HG03558 (cell line): ENCODE measurements around the gene P2RX3.
A peak's percentile ranks its signal among the peaks of the same experiment; 100 is the strongest.

ENCODE experiments used
- ATAC-seq: cut with Tn5 transposase; IDR thresholded peaks from one replicate; pipeline ENCODE4 v1.9.1; 2021; ENCODE audit warnings: moderate number of reproducible peaks; ENCODE audit not compliant: unreplicated experiment; ENCODE audit errors: extremely low read depth

P2RX3 gene

DNA sequence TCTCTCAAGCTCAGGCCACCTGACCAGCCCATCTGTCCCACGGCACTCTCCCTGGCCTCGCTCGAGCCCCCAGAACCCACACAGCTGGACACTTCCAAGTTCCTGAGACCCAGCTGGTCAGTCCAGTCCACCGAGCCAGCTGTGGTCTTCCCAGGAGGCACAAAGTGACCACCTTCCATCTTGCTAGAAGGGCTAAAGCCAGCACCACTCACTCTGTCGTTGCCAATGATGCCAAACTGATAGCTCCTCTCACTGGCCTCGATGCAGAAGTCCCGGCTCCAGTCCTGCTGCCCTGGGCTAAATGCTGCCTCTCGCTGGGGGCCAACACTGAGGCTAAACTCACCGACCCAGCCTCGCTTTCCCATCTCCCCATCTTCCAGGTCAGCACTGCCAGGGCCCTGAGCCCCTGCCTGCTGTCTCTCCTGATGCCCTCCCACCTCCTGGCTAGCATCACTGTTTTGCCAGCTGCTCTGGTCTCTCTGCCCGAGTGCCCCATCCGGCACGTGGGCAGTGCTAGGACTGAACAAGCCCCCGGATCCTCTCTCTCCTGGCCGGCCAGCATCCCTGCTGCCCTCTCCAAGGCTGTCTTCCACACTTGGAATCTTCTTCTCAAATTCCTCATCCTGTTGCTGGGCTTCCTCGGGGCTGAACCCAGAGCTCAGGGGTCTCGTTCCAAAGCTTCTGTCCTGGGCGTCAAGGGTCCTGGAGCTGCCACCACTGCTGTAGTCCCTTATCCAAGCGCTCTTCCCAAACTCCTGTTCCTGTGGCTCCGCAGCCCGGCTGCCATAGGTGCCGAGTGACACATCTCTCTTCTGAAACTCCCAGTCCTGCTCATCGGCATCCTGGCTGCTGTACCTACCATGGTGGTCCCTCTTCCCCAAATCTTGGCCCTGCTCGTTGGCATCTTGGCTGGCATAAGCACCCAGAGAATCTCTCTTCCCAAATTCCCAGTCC is 28.8 kb upstream of the P2RX3 start:
- no peak for ATAC-seq

DNA sequence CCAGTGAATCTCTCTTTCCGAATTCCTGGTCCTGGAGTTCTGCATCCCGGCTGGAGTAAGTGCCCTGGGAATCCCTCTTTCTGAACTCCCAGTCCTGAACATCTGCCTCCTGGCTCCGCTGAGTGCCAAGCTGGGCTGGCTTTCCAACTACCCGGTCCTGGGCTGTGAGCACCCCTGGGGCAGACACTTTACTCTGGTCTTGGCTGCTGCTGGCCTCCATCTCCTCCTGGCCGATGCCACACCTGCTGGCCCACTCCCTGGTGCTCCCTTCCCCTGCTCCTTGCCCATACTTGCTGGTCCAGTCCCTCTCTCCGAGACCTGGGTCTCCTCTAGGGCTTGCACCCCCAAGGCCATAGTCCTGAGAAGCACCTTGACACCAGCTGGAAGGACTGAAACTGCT is 28.1 kb upstream of the P2RX3 start:
- ATAC-seq = no peak

DNA sequence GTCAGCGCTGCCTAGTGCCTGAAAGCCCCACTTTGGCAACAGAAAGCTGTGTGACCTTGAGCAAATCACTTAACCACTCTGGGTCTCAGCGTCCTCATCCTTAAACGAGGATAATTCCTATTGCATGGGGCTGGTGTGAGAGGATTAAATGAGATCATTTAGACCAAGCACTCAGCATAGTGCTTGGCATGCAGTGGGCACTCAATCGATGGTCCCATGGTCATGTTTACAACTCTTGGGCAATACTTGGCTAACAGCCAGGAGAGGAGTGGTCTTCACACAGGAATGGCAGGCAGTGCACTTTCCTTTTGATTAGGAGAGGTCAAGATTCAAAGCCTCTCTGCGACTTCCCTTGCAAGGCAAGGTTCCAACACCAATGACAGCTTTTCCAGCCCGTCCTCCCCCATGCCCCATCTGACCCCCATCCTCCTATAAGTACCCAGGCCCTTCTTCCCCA is 27.5 kb upstream of the P2RX3 start:
- ATAC-seq = no peak

DNA sequence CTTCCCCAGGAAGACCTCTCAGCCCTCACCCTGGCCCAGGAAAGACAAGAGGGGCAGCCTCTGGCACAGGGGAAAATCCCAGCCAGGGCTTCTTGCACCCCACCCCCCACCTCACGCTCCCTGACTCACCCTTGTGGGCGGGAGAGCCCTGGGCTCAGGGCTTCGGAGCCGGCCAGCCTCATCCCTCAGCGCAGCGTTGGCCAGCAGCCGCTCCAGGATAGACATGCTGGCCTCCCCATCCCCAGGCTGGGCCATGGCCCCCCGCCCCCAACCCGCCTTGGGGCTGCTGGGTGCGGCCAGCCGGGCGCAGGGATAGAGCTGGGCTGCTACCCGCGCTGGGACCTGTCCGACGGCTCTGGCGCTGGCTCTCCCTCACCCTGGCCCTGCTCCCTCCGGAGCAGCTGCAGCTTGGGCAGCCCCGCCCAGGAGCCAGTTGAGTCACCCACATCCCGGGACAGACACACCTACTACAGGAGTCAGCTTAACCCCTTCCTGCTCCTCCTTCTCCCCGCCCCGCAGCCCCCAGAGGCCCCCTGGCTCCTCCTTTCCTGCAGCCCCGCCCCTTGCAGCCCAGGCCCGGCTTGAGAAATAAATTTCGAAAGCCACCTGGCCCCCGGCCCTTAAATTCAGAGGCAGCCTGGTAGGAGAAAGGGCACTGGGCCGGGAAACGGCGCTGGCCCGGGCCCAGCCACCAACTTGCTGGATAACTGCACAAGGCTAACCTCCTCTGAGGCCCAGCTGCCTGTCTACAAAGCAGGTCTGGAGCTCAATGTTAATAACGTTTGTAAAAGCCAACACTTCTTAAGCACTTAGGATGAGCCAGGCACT is 26.8 kb upstream of the P2RX3 start:
- peak; percentile 98 for ATAC-seq

DNA sequence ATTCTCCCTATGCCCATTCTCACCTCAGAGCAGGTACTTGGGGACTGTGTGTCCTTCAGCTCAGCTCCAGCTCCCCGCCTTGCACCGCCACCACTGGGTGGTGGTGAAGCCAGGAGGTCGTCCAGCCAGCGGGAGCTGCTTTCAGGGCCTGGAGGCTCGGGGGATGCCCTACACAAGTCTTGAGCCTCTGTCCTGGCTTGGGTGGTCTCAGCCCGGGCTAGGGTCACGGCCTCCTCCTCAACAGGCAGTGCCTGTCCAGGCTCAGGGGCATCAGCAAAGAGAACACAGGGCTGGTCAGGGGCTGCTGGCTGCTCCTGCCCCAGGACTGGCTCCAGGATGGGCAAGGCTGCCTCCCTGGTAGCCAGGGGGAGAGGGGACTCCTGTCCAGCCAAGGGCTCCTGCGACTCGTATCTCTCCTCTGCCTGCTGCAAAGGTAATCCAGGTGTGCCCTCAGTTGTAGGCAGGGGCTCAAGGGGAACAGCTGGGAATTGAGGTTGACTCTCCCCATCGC is 25.6 kb upstream of the P2RX3 start:
- ATAC-seq = no peak

DNA sequence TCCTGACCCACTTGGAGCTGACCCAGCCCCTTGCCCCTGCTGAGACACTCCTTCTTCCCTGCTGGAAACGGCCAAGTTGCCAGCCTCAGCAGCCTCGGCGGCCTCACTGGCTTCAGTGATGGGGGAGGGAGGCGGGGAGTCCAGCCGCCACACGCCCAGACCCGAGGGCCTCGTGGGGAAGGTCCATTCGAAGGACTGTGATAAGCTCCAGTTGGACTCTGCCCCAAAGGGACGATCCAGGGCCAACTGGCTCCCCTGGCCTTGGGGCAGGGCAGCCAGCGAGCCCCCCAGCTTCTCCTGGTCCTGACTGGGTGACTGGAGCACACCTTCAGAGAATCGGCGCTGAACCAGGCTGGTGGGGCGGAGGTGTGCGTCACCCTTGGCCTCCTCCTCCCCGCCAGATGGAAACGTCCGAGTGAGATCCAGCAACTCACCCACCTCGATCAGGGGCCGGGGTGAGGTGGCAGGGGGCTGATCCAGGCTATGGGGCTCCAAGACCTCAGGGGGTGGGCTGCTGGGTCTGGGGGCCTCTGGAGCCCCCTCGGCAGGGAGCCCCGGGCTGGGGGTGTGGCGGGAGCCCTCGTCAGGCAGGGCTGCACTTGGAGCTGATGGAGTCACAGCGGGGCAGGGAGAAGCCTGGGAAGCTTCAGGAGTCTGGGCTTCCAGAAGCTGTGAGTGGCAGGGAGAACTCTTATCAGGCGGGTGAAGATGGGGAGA is 24.9 kb upstream of the P2RX3 start:
- no peak for ATAC-seq

DNA sequence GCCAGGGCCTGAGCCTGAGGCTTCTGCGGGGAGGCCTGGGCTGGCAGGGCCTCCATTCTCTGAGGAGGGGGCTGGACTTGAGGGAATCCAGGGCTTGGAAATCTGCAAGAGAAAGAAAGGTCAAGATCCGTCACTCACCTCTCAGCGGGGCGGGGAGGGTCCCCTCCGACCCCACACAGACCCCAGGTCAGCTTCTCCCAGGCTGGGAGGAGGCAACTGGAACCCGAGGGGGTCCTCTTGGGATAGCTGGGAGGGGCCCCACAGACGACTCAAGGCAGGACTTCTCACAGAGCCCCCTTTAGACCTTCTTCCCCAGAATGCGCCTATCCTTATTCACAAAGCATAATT is 24.4 kb upstream of the P2RX3 start:
- ATAC-seq = no peak

GRCh38 chr11:57314221-57314973 is 23.8 kb upstream of the P2RX3 start:
- no peak for ATAC-seq

GRCh38 chr11:57315491-57315890 is 22.7 kb upstream of the P2RX3 start:
- no peak for ATAC-seq

GRCh38 chr11:57316017-57316416 is 22.1 kb upstream of the P2RX3 start:
- ATAC-seq = no peak

GRCh38 chr11:57318178-57318577 is 20.0 kb upstream of the P2RX3 start:
- ATAC-seq = no peak

GRCh38 chr11:57320067-57320718 is 18.0 kb upstream of the P2RX3 start:
- no peak for ATAC-seq

DNA sequence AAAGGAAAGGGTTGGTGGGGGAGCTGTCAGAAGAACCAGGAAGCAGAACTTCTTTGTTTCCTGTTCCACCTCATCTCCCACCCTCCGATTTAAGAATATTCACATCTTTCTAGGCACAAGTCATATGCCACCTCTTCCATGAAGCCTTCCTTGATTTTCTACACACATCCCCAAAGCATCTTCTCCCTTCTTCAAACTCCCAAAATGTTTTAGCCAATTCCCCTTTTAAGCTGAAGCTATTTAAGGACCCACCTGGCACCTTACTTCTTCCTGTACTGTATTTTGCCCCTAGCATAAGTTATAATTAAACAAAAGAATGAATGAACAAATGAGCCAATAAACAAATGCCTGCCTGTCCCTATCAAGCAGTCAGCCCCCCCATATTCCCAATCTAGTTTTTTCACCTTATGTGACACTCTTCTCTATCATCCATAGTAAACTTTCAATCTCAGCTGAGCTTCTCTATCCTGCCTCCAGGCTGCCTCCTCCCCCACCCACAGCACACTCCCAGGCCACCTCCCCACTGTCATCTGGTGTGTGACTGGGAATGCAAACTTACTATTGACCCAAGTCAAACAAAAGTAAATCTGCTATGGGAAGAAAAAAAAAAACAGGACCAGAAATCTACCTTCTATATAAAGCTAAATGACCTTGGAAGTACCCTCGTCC is 17.3 kb upstream of the P2RX3 start:
- ATAC-seq = no peak

GRCh38 chr11:57321388-57322255 is 16.5 kb upstream of the P2RX3 start:
- no peak for ATAC-seq

DNA sequence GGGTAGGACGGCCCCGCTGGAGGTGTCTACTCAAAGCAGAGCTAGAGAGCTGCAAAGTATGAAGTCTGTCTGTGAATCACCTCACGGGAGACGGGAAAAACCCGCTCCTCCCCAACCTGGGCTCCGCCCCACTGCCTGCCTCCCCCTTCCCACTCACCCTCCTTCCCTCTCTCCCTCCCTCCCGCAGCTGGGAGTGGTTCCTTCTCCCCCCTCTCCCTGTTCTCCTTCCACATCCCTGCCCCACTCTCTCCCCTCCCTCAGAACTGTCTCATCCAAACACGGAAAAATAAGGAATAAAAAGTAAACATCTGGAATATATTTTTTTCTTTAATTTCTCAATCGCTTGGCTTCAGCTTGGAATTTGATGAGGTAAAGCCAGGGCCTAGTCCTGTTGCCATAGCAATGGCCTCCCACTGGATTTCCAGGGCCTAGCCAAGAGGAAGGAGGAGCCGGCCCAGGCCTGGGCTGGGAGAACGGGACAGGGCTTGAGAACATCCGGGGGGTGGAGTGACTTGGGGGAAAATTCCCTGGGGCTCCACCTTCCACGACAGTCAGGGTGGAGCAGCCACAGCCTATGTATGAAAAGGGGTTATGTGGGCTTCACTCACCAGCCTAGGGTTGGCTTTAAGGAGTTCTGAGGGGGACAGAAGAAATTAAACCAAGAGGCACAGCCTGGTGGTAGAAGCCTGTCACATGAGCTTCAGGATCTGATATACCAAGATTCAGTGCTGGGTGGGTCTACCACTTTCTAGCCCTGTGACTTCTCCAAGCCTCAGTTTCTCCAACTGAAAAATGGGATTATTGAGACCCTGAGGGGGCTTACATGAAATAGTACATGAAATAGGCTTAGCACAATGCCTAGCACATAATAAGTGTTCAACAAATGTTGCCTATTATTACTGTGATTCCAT is 15.6 kb upstream of the P2RX3 start:
- no peak for ATAC-seq

DNA sequence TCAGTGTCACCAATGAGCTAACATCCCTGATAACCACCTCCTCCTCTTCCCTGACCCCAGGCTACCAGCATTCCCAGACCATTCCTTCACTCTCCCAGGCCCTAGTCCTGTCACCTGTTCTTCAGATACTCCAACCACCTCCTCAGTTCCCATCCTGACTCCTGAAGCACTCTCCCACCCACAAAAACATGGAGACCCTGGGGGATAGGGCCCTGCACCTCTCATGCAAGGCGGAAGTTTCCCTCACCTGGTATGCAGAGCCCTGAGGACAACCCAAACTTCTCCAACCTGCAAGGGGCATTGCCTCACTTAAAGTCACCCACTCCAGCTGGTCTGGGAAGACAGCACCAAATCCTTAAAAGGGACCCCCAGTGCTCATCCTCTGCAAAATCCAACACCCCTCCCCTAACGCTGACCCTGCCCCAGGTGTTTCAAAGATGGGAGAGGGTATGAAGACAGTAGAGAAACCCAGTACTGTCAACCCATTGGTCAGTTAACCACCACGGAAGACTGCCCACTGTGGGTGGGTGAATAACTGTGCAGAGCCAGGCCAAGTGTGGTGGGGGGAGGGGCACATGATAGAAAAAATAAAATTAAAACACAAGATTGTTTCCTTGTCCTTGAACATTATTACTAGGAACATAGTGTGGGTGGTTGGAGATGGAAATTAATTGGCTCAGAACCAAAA is 14.8 kb upstream of the P2RX3 start:
- ATAC-seq = no peak
